ENCODE data around the gene CCDC24.

DNA sequence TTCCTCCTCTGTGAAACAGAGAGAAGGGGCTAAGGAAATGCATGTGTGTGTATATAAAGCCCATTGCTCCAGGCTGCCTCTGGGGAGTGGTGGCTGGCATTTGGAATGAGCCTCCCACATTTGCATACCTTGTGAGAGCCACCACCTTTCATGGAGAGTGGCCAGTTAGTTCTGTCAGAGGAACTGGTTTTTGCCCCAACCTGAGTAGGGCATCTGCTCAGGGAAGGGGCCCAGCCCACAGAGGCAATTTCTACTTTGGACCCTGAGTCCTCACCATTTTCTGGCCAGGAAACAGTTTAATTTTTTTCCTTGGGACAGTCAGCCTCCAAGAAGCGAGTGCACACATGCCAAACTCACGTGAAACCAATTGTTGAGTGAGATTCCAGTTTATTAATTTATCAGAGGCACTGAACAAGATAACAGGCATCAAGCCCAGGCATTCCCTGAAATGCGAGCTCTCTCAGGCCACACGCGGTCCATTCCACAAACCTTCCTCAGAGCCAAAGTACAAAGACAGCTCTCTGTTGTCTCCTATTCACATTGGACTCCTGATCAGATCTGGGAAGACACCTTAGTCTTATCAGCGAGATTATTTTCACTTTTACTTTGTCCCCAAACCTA is 40.9 kb downstream of the CCDC24 start:
- no peak for TF ChIP-seq EP300 (IDR thresholded peaks at IDR 0.05; ENCODE audit: borderline replicate concordance)
- TF ChIP-seq, protein P1, sequence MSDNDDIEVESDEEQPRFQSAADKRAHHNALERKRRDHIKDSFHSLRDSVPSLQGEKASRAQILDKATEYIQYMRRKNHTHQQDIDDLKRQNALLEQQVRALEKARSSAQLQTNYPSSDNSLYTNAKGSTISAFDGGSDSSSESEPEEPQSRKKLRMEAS (IDR thresholded peaks at IDR 0.05): no peak
- no peak for TF ChIP-seq TAF1 (IDR thresholded peaks at IDR 0.05; ENCODE audit: low read depth)
- TF ChIP-seq, protein P2, sequence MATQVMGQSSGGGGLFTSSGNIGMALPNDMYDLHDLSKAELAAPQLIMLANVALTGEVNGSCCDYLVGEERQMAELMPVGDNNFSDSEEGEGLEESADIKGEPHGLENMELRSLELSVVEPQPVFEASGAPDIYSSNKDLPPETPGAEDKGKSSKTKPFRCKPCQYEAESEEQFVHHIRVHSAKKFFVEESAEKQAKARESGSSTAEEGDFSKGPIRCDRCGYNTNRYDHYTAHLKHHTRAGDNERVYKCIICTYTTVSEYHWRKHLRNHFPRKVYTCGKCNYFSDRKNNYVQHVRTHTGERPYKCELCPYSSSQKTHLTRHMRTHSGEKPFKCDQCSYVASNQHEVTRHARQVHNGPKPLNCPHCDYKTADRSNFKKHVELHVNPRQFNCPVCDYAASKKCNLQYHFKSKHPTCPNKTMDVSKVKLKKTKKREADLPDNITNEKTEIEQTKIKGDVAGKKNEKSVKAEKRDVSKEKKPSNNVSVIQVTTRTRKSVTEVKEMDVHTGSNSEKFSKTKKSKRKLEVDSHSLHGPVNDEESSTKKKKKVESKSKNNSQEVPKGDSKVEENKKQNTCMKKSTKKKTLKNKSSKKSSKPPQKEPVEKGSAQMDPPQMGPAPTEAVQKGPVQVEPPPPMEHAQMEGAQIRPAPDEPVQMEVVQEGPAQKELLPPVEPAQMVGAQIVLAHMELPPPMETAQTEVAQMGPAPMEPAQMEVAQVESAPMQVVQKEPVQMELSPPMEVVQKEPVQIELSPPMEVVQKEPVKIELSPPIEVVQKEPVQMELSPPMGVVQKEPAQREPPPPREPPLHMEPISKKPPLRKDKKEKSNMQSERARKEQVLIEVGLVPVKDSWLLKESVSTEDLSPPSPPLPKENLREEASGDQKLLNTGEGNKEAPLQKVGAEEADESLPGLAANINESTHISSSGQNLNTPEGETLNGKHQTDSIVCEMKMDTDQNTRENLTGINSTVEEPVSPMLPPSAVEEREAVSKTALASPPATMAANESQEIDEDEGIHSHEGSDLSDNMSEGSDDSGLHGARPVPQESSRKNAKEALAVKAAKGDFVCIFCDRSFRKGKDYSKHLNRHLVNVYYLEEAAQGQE (IDR thresholded peaks at IDR 0.05; ENCODE audit: low read depth): no peak
- TF ChIP-seq RAD21 (IDR thresholded peaks at IDR 0.05; ENCODE audit: low read depth): no peak
- TF ChIP-seq FOXM1 (IDR thresholded peaks at IDR 0.05; ENCODE audit: borderline replicate concordance, low read depth): no peak
- TF ChIP-seq CEBPB (IDR thresholded peaks at IDR 0.05): no peak
- no peak for TF ChIP-seq YY1 (IDR thresholded peaks at IDR 0.05; ENCODE audit: low read depth)
- TF ChIP-seq ZBTB7A (IDR thresholded peaks at IDR 0.05; ENCODE audit: low read depth): no peak
- TF ChIP-seq TEAD4 (IDR thresholded peaks at IDR 0.05): no peak
- no peak for TF ChIP-seq TCF12 (IDR thresholded peaks at IDR 0.05; ENCODE audit: low read depth)
- no peak for TF ChIP-seq CREB1 (IDR thresholded peaks at IDR 0.05; ENCODE audit: low read depth)
- no peak for TF ChIP-seq NFIC (IDR thresholded peaks at IDR 0.05)
- TF ChIP-seq EGR1 (IDR thresholded peaks at IDR 0.05): no peak
